T-cell (primary cell): ENCODE measurements around the gene RPRD1A. TPM values are rescaled to one million over a fixed set of nuclear protein-coding genes. Genes with fewer than 3 reads are reported as not detected.
"Not testable (repeated sequence)": the region's sequence is repeated elsewhere in the genome, so short reads cannot be mapped to it uniquely, and the experiment has no call there.

Source experiments
- ATAC-seq, 4 experiments: fragments of 200-7000 bp in 3 of 4; fragments of 150-1000 bp in 1 of 4; cut with Tn5 transposase; replicated peaks in 1 of 4; 1 replicate in 3 of 4; 2 replicates in 1 of 4; pipeline ENCODE4 v1.10.0; 2021; ENCODE audit warnings: moderate library complexity in 3 of 4, mild to moderate bottlenecking in 2 of 4, moderate number of reproducible peaks in 1 of 4
- CTCF ChIA-PET, 2 donors: fragments of 300-600 bp; sonication (Branson Sonifier 250); formaldehyde crosslinking; loops; one replicate each; lab custom pipeline; 2022; ENCODE audit warnings: antibody characterized with exemption in 2 of 2; lab: Charles Lee
- POLR2A ChIA-PET, 2 donors: fragments of 300-600 bp; sonication (Branson Sonifier 250); formaldehyde crosslinking; loops; one replicate each; lab custom pipeline; 2022; ENCODE audit warnings: antibody characterized with exemption in 2 of 2; lab: Charles Lee
- DNase-seq, 35 experiments: peaks; one replicate each; pipeline versions ENCODE4 v3.0.0 to v3.0.0-alpha.2; 2013 to 2023
- H3K27ac ChIP-seq: one replicate; pipeline ENCODE4 v1.5.1; 2013; ENCODE audit warnings: low read length
- H3K27me3 ChIP-seq, 2 experiments: replicated peaks in 1 of 2; 1 replicate in 1 of 2; 2 replicates in 1 of 2; pipeline versions ENCODE4 v1.6.1 to v1.7.0; 2013; ENCODE audit warnings: low read length in 1 of 2, mixed read lengths in 1 of 2; ENCODE audit not compliant: control insufficient read depth in 2 of 2, insufficient read depth in 2 of 2; ENCODE audit errors: extremely low read depth in 1 of 2
- H3K36me3 ChIP-seq, 2 donors: 1 replicate in 1 of 2; 2 replicates in 1 of 2; pipeline versions ENCODE4 v1.6.1 to v1.7.0; 2013; ENCODE audit warnings: low read length in 1 of 2; ENCODE audit not compliant: control insufficient read depth in 2 of 2, insufficient read depth in 1 of 2; ENCODE audit errors: extremely low read depth in 1 of 2
- H3K4me1 ChIP-seq, 2 experiments: 1 replicate in 1 of 2; 2 replicates in 1 of 2; pipeline versions ENCODE4 v1.6.1 to v1.7.0; 2013; ENCODE audit warnings: low read length in 2 of 2, mixed read lengths in 1 of 2; ENCODE audit not compliant: insufficient read depth in 2 of 2, control insufficient read depth in 1 of 2; ENCODE audit errors: extremely low read depth in 1 of 2
- H3K4me3 ChIP-seq, 2 donors: 1 replicate in 1 of 2; 2 replicates in 1 of 2; pipeline versions ENCODE4 v1.5.1 to v1.7.0; 2013; ENCODE audit warnings: mild to moderate bottlenecking in 2 of 2, low read length in 1 of 2, moderate library complexity in 1 of 2; ENCODE audit not compliant: control insufficient read depth in 1 of 2; ENCODE audit errors: extremely low read depth in 1 of 2
- H3K9me3 ChIP-seq: 2 replicates; pipeline ENCODE4 v1.7.0; 2013
- H3K27ac Mint-ChIP-seq, 2 donors: one replicate each; pipeline ENCODE4 v1.8.0; 2020 to 2021; ENCODE audit warnings: mild to moderate bottlenecking in 2 of 2, mixed read lengths in 2 of 2
- H3K27me3 Mint-ChIP-seq, 2 donors: one replicate each; pipeline ENCODE4 v1.8.0; 2021 to 2022; ENCODE audit warnings: mixed read lengths in 2 of 2
- H3K36me3 Mint-ChIP-seq: one replicate; pipeline ENCODE4 v1.8.0; 2021; ENCODE audit warnings: mixed read lengths
- H3K4me1 Mint-ChIP-seq, 3 donors: one replicate each; pipeline ENCODE4 v1.8.0; 2020 to 2022; ENCODE audit warnings: mixed read lengths in 3 of 3, mild to moderate bottlenecking in 1 of 3
- H3K4me3 Mint-ChIP-seq, 3 donors: one replicate each; pipeline ENCODE4 v1.8.0; 2020 to 2022; ENCODE audit warnings: mild to moderate bottlenecking in 3 of 3, mixed read lengths in 3 of 3, moderate library complexity in 3 of 3
- H3K9me3 Mint-ChIP-seq, 3 donors: one replicate each; pipeline ENCODE4 v1.8.0; 2020 to 2022; ENCODE audit warnings: mixed read lengths in 3 of 3
- WGBS: methylation state at CpG from one replicate; pipeline ENCODE4 v1.1.5; 2013; ENCODE audit warnings: missing lambda C conversion rate; ENCODE audit not compliant: insufficient coverage; 5-methylcytosine and 5-hydroxymethylcytosine counted together
- total RNA-seq, 35 experiments: library from RNA in 6 of 35; stranded (reverse) in 6 of 35; fragments of 120-200 nt in 1 of 35; gene quantifications; one replicate each; pipeline versions ENCODE4 v1.2.1 to v1.2.4 and lab custom pipeline; 2013 to 2026

RPRD1A gene
- total RNA-seq, 5 donors from 2014 or later (not counting 1 experiment from before 2014, with no cell fraction given), result 22.3 to 37.4 (median 36.8) TPM

DNA sequence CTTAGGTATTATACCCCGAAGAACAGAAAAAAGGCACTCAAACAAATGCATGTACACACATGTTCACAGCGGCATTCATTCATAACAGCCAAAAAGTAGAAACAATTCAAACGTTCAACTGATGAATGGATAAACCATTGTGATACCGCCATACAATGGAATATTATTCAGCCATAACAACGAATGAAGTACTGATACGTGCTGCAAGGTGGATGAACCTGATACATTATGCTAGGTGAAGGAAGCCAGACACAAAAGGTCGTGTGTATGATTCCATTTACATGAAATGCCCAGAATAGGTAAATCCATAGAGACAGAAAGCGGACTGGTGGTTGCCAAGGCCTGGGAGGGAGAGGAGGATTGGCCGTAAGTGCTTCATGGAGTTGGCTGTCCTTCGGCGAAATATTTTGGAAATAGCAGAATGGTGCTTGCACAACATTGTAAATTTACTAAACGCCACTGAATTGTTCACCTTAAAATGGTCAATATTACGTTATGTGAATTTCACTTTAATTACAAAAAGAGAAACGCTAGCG is 95.6 kb downstream of the RPRD1A start:
- H3K9me3 ChIP-seq, result no peaks in the 10 kb centered on the region
- H3K27ac ChIP-seq, result peak overlapping the region; percentile 74
- ATAC-seq (peak in 1 of 4 experiments; percentile 0), DNase-seq (no peak)
- H3K4me1 Mint-ChIP-seq, result peaks cover 63 to 69% (median 65%) of the 10 kb centered on the region in 3 donors
- no peaks in the 10 kb centered on the region for H3K9me3 Mint-ChIP-seq
- 16% methylated on average over 6 of the region's 15 CpGs for WGBS
- ChIA-PET CTCF (interaction anchor here in 1 of 2 donors (0.7 kb wide), 1 partner anchor 107 kb away, joined by 6 read pairs; no protein-coding TSS in a partner anchor), POLR2A (interaction anchor here in 1 of 2 donors (0.5 to 0.6 kb wide), 4 partner anchors 17 to 907 kb away, joined by 3 to 6 read pairs (median 4); no protein-coding TSS in a partner anchor)
- H3K36me3 Mint-ChIP-seq, result peaks cover 21% of the 10 kb centered on the region
- H3K4me1 ChIP-seq, result peaks cover 22 to 34% of the 10 kb centered on the region in 2 experiments
- peak overlapping the region; percentile 70 to 75 for H3K4me3 ChIP-seq
- H3K36me3 ChIP-seq, result peaks cover 0 to 16% of the 10 kb centered on the region in 2 donors
- peak overlapping the region; percentile 98 for H3K27ac Mint-ChIP-seq
- peak overlapping the region; percentile 92 to 98 (median 98) for H3K4me3 Mint-ChIP-seq
- no peaks in the 10 kb centered on the region for H3K27me3 Mint-ChIP-seq
- H3K27me3 ChIP-seq, result no peaks in the 10 kb centered on the region

DNA sequence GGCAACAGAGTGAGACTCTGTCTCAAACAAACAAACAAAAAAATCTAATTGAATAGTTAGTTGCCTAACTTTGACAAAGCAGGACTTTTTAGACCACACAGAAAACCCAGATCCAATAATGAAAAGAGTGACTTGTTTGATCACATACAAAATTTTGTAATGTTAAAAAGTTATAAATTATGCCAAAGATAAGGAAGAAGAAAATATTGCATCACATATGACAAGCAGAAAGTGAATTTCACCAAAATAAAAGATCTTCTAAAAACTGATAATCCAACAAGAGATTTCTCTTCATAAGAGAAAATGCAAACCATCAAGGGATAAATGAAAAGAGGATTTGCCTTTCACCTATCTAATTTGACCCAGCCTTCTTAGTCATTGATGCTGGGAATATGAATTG is 97.7 kb downstream of the RPRD1A start:
- Mint-ChIP-seq H3K4me3 (peak overlapping the region; percentile 26 to 72 (median 47)), H3K4me1 (peaks cover 55 to 57% (median 56%) of the 10 kb centered on the region in 3 donors), H3K27me3 (no peaks in the 10 kb centered on the region), H3K9me3 (no peaks in the 10 kb centered on the region), H3K36me3 (peaks cover 10% of the 10 kb centered on the region), H3K27ac (peak overlapping the region; percentile 92 to 96)
- no peaks in the 10 kb centered on the region for H3K9me3 ChIP-seq
- no peak overlapping the region for H3K4me3 ChIP-seq
- no peaks in the 10 kb centered on the region for H3K36me3 ChIP-seq
- no peaks in the 10 kb centered on the region for H3K27me3 ChIP-seq
- ChIA-PET CTCF (no interaction called here), POLR2A (interaction anchor here in 1 of 2 donors (0.6 kb wide), 1 partner anchor 927 kb away, joined by 3 read pairs; no protein-coding TSS in a partner anchor)
- no peak for ATAC-seq
- DNase-seq, result no peak
- H3K27ac ChIP-seq, result peak overlapping the region; percentile 74
- peaks cover 22 to 34% of the 10 kb centered on the region in 2 experiments for H3K4me1 ChIP-seq

DNA sequence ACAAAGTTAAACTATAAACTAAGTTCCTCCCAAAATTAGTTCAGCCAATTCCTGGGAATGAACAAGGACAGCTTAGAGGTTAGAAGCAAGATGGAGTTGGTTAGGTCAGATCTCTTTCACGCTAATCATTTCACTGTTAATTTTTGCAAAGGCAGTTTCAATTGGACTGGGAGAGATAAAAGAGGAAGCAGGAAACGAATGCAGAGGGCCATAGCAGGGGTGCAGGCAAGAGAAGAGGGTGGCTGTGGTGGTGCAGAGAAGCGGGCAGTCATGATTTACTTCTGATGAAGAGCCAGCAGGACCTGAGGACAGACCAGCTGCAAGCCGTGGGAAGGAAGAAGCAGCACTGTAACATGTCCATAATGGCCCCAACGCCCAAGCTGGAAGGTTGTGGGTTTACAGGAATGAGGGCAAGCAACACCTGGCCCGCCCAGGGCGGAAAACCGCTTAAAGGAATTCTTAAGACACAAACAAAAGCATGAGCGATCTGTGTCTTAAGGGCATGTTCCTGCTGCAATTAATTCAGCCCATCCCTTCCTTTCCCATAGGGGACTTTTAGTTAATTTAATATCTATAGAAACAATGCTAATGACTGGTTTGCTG is 99.0 kb downstream of the RPRD1A start:
- H3K27ac ChIP-seq, result no peak overlapping the region
- Mint-ChIP-seq H3K4me3 (peak overlapping the region in 1 of 3 donors; percentile 72), H3K36me3 (peaks cover 6% of the 10 kb centered on the region), H3K9me3 (no peaks in the 10 kb centered on the region), H3K4me1 (peaks cover 43 to 45% (median 45%) of the 10 kb centered on the region in 3 donors), H3K27ac (peak overlapping the region; percentile 92 to 96), H3K27me3 (no peaks in the 10 kb centered on the region)
- no peak for ATAC-seq
- CTCF ChIA-PET, result interaction anchor here in 1 of 2 donors (1.0 kb wide), 1 partner anchor 861 kb away, joined by 5 read pairs; the partner anchor contains the start of gene KIAA1328
- no peak overlapping the region for H3K4me3 ChIP-seq
- H3K36me3 ChIP-seq, result no peaks in the 10 kb centered on the region
- POLR2A ChIA-PET, result no interaction called here
- WGBS, result 66% methylated on average over 5 of the region's 9 CpGs
- peaks cover 19 to 28% of the 10 kb centered on the region in 2 experiments for H3K4me1 ChIP-seq
- peaks cover 0 to 2% of the 10 kb centered on the region in 2 experiments for H3K27me3 ChIP-seq
- DNase-seq, result no peak
- H3K9me3 ChIP-seq, result no peaks in the 10 kb centered on the region

DNA sequence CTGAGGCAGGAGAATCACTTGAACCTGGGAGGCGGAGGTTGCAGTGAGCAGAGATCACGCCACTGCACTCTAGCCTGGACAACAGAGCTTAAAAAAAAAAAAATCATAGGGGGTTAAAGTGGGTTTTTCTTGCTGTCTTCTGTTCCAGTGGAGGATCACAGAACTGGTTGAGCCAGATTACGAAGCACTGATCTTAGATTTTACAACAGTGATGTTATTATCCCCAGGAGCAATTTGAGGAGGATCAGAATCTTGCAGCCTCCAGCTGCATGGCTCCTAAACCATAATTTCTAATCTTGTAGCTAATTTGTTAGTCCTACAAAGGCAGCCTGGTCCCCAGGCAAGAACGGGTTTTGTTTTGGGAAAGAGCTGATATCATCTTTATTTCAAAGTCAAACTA is 99.5 kb downstream of the RPRD1A start:
- H3K36me3 ChIP-seq, H3K4me3 ChIP-seq, DNase-seq, ATAC-seq, H3K9me3 ChIP-seq, H3K9me3 Mint-ChIP-seq, H3K36me3 Mint-ChIP-seq, POLR2A ChIA-PET, H3K27me3 ChIP-seq, H3K27me3 Mint-ChIP-seq, H3K27ac ChIP-seq: not testable (repeated sequence)
- peaks cover 18 to 23% of the 10 kb centered on the region in 2 experiments for H3K4me1 ChIP-seq
- CTCF ChIA-PET, result interaction anchor here in 1 of 2 donors (1.0 kb wide), 1 partner anchor 861 kb away, joined by 5 read pairs; the partner anchor contains the start of gene KIAA1328
- H3K27ac Mint-ChIP-seq, result peak overlapping the region; percentile 74 to 81
- H3K4me1 Mint-ChIP-seq, result peaks cover 38 to 40% (median 40%) of the 10 kb centered on the region in 3 donors
- H3K4me3 Mint-ChIP-seq, result peak overlapping the region in 1 of 3 donors; percentile 72
- 100% methylated on average over 2 of the region's 4 CpGs for WGBS

DNA sequence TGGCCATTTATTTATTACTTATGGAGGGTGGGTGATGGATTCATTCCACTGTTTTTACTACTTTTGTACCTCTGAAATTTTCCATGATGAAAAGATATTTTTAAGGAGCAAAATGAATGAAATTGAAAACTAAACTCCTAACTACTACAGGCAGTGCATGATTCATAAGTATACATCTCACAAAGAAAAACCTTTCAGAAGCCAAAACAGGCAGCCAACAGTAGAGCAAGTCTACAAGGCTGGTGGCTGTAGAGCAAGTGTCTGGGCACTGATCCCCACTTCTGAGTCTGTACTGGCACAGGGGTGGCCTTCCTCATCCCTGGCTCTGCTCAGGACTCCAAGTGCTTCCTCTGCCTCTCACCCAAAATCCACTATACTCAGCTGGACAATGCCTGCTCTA is 103.0 kb downstream of the RPRD1A start:
- Histone ChIP-seq H3K27me3 (peaks cover 0 to 4% of the 10 kb centered on the region in 2 experiments), H3K9me3 (no peaks in the 10 kb centered on the region), H3K27ac (no peak overlapping the region), H3K4me3 (no peak overlapping the region), H3K4me1 (peaks cover 4 to 6% of the 10 kb centered on the region in 2 experiments), H3K36me3 (no peaks in the 10 kb centered on the region)
- Mint-ChIP-seq H3K4me3 (no peak overlapping the region), H3K27me3 (peaks cover 0 to 1% of the 10 kb centered on the region in 2 donors), H3K36me3 (no peaks in the 10 kb centered on the region), H3K27ac (no peak overlapping the region), H3K4me1 (peaks cover 12 to 18% (median 15%) of the 10 kb centered on the region in 3 donors), H3K9me3 (peaks cover 0 to 7% (median 0%) of the 10 kb centered on the region in 3 donors)
- POLR2A ChIA-PET, result interaction anchor here in 1 of 2 donors (0.6 kb wide), 1 partner anchor 33 kb away, joined by 5 read pairs; no protein-coding TSS in a partner anchor
- ATAC-seq, result no peak
- DNase-seq, result no peak
- CTCF ChIA-PET, result interaction anchor here in 1 of 2 donors (0.5 kb wide), 1 partner anchor 98 kb away, joined by 3 read pairs; no protein-coding TSS in a partner anchor

DNA sequence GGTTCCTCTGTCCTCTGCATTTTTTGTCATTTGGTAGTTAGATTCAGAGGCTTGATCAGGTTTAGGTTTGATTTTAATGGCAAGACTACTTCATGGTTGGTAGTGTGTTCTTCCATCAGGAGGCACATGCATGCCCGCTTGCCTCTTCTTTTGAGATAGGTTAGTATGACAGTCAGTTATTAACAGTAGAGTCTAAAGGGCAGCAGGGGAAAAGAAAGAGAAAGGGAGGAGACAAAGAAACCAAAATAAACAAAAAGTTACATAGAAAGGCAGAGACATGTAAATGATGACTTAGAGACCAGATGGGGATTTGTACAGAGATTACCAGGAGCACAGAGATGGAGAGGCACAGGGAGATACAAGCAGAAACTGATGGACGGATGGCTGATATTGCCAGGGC is 105.0 kb downstream of the RPRD1A start:
- Mint-ChIP-seq H3K27me3 (peaks cover 4 to 14% of the 10 kb centered on the region in 2 donors), H3K4me3 (no peak overlapping the region), H3K4me1 (peaks cover 0 to 2% (median 0%) of the 10 kb centered on the region in 3 donors), H3K27ac (no peak overlapping the region), H3K36me3 (no peaks in the 10 kb centered on the region), H3K9me3 (peaks cover 0 to 14% (median 0%) of the 10 kb centered on the region in 3 donors)
- DNase-seq, result no peak
- ChIA-PET POLR2A (no interaction called here), CTCF (no interaction called here)
- 86% methylated on average over 1 of the region's 2 CpGs for WGBS
- H3K27ac ChIP-seq, result no peak overlapping the region
- no peaks in the 10 kb centered on the region for H3K36me3 ChIP-seq
- no peak overlapping the region for H3K4me3 ChIP-seq
- H3K27me3 ChIP-seq, result peaks cover 0 to 7% of the 10 kb centered on the region in 2 experiments
- no peaks in the 10 kb centered on the region for H3K4me1 ChIP-seq
- H3K9me3 ChIP-seq, result no peaks in the 10 kb centered on the region
- no peak for ATAC-seq
